ENCODE measurements around the gene SIN3A. TPM values are rescaled to one million over a fixed set of nuclear protein-coding genes. Genes with fewer than 3 reads are reported as not detected.

Gene SIN3A
- total and polyA plus RNA-seq, 9 of the 15 experiments (the other 6 are each of a cell fraction or from before 2014, with no cell fraction given) = 11.1 to 70.3 (median 25.3) TPM

GRCh38 chr15:75453703-75454470 is 2.4 kb upstream of the SIN3A start (continued):
- peak; percentile 76 for TF ChIP-seq ZNF511 (CRISPR knock-in tag; IDR thresholded peaks at IDR 0.05)
- TF ChIP-seq TRIM24 (IDR thresholded peaks at IDR 0.05) = peak in 1 of 2 experiments; percentile 33; a peak in 2 of 4 replicates
- peak; percentile 62 for TF ChIP-seq SAP30 (IDR thresholded peaks at IDR 0.05; ENCODE audit: borderline replicate concordance, insufficient read depth, low read depth, low read length, poor library complexity, severe bottlenecking)
- peak; percentile 74 for TF ChIP-seq ETV5 (CRISPR knock-in tag; IDR thresholded peaks at IDR 0.05; ENCODE audit: low read depth)
- peak; percentile 46 to 96 for TF ChIP-seq MAZ (CRISPR knock-in tag; conservative IDR thresholded peaks at IDR 0.05 in 1 of 2, IDR thresholded peaks at IDR 0.05 in 1 of 2)
- peak in 1 of 2 experiments; percentile 9; a peak in 1 of 4 replicates for TF ChIP-seq RCOR1 (IDR thresholded peaks at IDR 0.05; ENCODE audit: borderline replicate concordance in 1 of 2, low read depth in 2 of 2, low read length in 2 of 2)
- TF ChIP-seq ZNF830 (CRISPR knock-in tag; IDR thresholded peaks at IDR 0.05) = 0 out of 2 replicates have a peak, but pooled peaks have one; percentile 41
- peak; percentile 42 to 93; a peak in 2 of 4 replicates for TF ChIP-seq SIN3A (IDR thresholded peaks at IDR 0.05; ENCODE audit: borderline replicate concordance in 2 of 2, control insufficient read depth in 1 of 2, low read depth in 2 of 2, low read length in 2 of 2)
- TF ChIP-seq EGR1 (conservative IDR thresholded peaks at IDR 0.05) = peak; percentile 46
- peak; percentile 87 for TF ChIP-seq SP1 (CRISPR knock-in tag; IDR thresholded peaks at IDR 0.05)
- no peak for TF ChIP-seq BRF1 (IDR thresholded peaks at IDR 0.05; ENCODE audit: borderline replicate concordance, extremely low read depth, insufficient read length)
- peak; percentile 70 for TF ChIP-seq E2F4 (CRISPR knock-in tag; IDR thresholded peaks at IDR 0.05; ENCODE audit: low read depth)
- TF ChIP-seq PRDM10 (IDR thresholded peaks at IDR 0.05; ENCODE audit: partially characterized antibody) = peak; percentile 71
- peak; percentile 18 for TF ChIP-seq HMGN3 (IDR thresholded peaks at IDR 0.05; ENCODE audit: borderline replicate concordance, extremely low read depth, insufficient read length, low read depth, low read length)
- peak; percentile 63; the same call in 1 of the 2 replicates for TF ChIP-seq CREB1 (IDR thresholded peaks at IDR 0.05)
- TF ChIP-seq CREB1 (CRISPR knock-in tag; IDR thresholded peaks at IDR 0.05) = peak; percentile 81
- TF ChIP-seq POLR3G (IDR thresholded peaks at IDR 0.05; ENCODE audit: extremely low read depth, insufficient read length, insufficient replicate concordance) = no peak
- TF ChIP-seq NEUROD1 (IDR thresholded peaks at IDR 0.05; ENCODE audit: borderline replicate concordance, low read depth, low read length, partially characterized antibody) = peak; percentile 61

Measured in K562 (cell line).